Esophagus squamous epithelium (tissue), 4 donors: ENCODE results near the gene RAB5B.

Source experiments
- POLR2A ChIP-seq, 4 donors: fragments of 450-650 bp; IDR thresholded peaks; one replicate each; pipeline ENCODE4 v1.6.1; 2017; ENCODE audit warnings: antibody characterized with exemption in 4 of 4, mild to moderate bottlenecking in 4 of 4, moderate library complexity in 3 of 4
- TF ChIP-seq, protein P1 (sequence below), 6 experiments: fragments of 450-650 bp in 4 of 6; fragments of 200-600 bp in 2 of 6; sonication (generic) in 2 of 6; IDR thresholded peaks; one replicate each; pipeline ENCODE4 v1.5.1; 2016 to 2019; ENCODE audit warnings: antibody characterized with exemption in 6 of 6, mild to moderate bottlenecking in 4 of 6, moderate library complexity in 4 of 6

DNA sequence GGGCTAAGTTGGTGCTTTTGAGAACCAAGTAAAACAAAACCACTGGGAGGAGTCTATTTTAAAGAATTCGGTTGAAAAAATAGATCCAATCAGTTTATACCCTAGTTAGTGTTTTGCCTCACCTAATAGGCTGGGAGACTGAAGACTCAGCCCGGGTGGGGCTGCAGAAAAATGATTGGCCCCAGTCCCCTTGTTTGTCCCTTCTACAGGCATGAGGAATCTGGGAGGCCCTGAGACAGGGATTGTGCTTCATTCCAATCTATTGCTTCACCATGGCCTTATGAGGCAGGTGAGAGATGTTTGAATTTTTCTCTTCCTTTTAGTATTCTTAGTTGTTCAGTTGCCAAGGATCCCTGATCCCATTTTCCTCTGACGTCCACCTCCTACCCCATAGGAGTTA, 1.8 kb upstream of the RAB5B start:
- TF ChIP-seq POLR2A (IDR thresholded peaks at IDR 0.05), result no peak
- TF ChIP-seq, protein P1, sequence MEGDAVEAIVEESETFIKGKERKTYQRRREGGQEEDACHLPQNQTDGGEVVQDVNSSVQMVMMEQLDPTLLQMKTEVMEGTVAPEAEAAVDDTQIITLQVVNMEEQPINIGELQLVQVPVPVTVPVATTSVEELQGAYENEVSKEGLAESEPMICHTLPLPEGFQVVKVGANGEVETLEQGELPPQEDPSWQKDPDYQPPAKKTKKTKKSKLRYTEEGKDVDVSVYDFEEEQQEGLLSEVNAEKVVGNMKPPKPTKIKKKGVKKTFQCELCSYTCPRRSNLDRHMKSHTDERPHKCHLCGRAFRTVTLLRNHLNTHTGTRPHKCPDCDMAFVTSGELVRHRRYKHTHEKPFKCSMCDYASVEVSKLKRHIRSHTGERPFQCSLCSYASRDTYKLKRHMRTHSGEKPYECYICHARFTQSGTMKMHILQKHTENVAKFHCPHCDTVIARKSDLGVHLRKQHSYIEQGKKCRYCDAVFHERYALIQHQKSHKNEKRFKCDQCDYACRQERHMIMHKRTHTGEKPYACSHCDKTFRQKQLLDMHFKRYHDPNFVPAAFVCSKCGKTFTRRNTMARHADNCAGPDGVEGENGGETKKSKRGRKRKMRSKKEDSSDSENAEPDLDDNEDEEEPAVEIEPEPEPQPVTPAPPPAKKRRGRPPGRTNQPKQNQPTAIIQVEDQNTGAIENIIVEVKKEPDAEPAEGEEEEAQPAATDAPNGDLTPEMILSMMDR (IDR thresholded peaks at IDR 0.05), result no peak
